Gastrocnemius medialis (tissue), 4 donors: ENCODE measurements around the gene NUDT7.

Experiments used
- POLR2A ChIP-seq, 2 donors: fragments of 450-650 bp; IDR thresholded peaks; one replicate each; pipeline ENCODE4 v1.6.1; 2017; ENCODE audit warnings: antibody characterized with exemption in 2 of 2, mild to moderate bottlenecking in 2 of 2, moderate library complexity in 2 of 2
- TF ChIP-seq, protein P1 (sequence below), 5 experiments: fragments of 450-650 bp in 3 of 5; fragments of 200-600 bp in 2 of 5; sonication (generic) in 2 of 5; IDR thresholded peaks in 4 of 5; conservative IDR thresholded peaks in 1 of 5; 1 replicate in 4 of 5; 2 replicates in 1 of 5; pipeline ENCODE4 v1.5.1; 2016 to 2019; ENCODE audit warnings: antibody characterized with exemption in 5 of 5, mild to moderate bottlenecking in 3 of 5, moderate library complexity in 3 of 5

DNA sequence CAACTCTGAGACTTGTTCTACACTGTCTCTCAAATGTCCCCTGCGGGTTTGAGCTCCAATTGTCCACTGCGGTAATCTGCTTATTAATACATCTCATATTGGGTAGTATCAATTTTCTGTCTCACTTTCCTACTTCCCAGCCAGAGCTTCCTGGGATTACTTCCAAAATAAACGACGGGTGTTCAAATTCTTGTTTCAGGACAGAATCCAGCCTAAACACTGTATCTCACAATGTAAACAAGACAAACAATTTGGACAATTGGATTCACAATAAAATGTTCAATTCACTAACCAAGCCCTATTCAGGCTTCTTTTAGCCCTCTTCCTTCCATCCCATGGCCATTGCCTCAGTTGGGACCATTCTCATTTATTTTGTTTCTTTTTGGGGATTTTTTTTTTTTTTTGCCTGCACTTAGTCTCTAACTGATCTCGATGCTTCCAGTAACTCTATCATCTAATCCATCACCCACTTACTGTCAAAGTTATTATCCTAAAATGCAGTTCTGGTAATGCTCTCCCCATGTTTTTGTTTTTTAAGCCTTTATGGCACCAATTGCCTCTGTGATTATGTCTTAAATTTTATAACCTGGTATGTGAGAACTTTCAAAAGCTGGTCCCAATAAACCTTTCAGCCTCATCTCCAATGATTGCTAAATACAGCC, 64.0 kb downstream of the NUDT7 start:
- TF ChIP-seq, protein P1, sequence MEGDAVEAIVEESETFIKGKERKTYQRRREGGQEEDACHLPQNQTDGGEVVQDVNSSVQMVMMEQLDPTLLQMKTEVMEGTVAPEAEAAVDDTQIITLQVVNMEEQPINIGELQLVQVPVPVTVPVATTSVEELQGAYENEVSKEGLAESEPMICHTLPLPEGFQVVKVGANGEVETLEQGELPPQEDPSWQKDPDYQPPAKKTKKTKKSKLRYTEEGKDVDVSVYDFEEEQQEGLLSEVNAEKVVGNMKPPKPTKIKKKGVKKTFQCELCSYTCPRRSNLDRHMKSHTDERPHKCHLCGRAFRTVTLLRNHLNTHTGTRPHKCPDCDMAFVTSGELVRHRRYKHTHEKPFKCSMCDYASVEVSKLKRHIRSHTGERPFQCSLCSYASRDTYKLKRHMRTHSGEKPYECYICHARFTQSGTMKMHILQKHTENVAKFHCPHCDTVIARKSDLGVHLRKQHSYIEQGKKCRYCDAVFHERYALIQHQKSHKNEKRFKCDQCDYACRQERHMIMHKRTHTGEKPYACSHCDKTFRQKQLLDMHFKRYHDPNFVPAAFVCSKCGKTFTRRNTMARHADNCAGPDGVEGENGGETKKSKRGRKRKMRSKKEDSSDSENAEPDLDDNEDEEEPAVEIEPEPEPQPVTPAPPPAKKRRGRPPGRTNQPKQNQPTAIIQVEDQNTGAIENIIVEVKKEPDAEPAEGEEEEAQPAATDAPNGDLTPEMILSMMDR (IDR thresholded peaks at IDR 0.05 in 4 of 5, conservative IDR thresholded peaks at IDR 0.05 in 1 of 5): no peak
- TF ChIP-seq POLR2A (IDR thresholded peaks at IDR 0.05): no peak
